Activated CD8-positive, alpha-beta memory T cell treated with anti-CD3 and anti-CD28 coated beads for 1 hour (primary cell): ENCODE measurements around the gene EPHB2.
"Not testable (repeated sequence)": the region's sequence is repeated elsewhere in the genome, so short reads cannot be mapped to it uniquely, and the experiment has no call there.

Experiments used
- DNase-seq, 2 donors: peaks; one replicate each; pipeline ENCODE4 v3.0.0-alpha.2; 2020; ENCODE audit warnings: low read depth in 1 of 2; ENCODE audit errors: extremely low read depth in 1 of 2

EPHB2 gene

DNA sequence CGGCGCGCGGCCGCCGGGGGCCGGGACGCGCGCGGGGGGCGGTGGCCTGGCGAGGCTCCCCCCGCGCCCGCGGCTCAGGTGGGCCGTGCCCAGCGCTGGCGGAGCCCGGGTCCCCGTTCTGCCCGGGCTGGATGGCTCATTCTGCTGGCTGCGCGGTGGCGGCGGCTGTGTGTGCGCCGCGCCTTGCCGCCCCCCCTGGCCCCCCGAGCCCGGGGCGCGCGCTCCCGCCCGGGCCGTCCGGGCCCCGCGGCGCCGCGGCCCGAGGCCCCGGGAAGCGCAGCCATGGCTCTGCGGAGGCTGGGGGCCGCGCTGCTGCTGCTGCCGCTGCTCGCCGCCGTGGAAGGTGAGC lies at the start of gene EPHB2:
EPHB2 (plus strand) TSS at position 139 of the 349 bp plus-strand sequence; CDS start at position 283, 144 bp downstream.
- DNase-seq, result no peak

DNA sequence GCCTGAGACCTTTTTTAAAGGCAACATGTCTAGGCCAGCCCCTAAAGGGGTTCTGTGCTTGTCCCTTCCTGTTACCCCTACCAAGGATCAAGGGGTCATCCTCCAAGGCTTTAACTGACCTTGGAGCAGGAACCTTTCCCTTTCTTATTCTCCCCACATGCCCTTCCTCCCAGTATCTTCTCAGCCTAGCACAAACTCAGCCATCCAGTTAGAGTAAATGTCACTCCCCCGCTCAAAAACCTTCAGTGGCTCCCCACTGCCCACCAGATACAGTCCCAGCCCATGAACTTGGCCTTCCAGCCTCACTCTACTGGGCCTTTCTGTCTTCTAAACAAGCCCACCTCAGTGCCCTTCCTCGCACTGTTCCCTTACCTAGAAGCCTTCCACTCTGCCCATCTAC lies 48.8 kb upstream of the EPHB2 start:
- no peak for DNase-seq

DNA sequence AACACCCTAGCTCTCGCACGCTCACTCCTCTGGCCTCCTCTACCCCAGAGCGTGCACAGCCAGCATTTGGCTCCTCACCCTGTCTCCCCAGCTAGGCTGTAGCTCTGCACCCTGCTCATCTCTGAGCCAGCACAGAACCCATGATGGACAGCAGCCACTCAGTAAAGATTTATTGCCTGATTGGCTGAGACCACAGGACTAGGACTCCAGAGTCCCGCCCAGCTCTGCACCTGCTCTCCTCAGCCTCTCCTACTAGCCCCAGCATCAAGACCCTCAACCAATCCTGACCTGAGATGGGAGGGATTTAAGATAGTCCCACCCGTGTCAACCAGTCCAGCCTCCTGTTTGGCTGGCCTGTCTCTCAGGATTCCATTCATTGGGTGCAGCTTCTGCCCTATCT lies 48.3 kb upstream of the EPHB2 start:
- no peak for DNase-seq

DNA sequence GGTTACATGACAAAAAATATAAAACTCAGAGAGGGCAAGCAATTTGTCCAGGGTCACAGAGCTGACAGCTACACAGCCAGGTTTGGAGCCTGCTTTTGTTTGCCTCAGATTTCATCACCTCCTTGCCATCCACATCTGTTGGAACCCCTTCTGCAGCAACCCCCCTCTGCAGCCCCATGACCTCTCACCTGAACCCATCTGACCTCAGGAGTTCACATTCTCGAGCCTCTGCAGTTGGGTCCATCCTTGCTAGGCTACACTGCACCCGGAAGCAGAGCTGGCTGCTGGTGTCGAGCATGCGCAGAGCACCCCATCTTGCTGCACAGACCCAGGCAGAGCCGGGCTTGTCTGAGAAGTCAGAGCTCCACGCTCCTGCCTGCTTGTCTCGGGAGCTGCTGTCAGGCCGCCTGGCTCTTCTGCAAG lies 47.6 kb upstream of the EPHB2 start:
- DNase-seq, result no peak

DNA sequence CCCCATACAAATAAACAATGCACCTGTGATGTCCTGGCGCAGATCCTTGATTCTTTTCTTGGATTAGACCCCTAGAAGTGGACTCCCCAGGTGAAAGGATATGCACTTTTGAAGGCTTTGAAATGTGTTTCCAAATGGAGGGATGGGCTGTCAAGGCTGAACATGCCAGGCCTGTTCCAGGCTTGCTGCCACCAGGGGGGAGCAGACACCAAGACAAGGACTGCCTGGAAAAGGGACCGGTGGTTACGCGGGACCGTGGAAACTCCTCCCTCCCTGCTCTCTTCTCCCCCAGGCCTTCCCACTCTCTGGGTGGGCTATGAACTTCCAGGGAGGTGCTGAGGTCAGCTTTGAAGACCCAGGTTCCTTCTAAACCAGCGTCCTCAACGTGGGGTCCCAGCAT lies 44.9 kb upstream of the EPHB2 start:
- no peak for DNase-seq

DNA sequence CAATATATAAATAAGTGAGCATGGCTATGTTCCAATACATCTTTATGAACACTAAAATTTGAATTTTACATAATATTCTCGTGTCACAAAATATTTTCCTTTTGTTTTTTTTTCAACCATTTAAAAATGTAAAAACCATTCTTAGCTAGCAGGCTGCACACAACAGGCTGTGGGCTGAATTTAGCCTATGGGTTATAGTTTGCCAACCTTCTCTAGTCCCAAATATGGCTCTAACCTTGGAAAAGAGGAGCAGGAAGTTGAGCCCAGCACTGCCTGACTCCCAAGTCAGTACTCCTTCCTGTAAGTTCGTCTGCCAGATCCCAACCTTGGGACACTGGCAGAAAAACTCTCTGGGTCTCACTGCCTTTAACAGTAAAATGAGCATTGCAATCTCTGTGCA lies 44.2 kb upstream of the EPHB2 start:
- no peak for DNase-seq

DNA sequence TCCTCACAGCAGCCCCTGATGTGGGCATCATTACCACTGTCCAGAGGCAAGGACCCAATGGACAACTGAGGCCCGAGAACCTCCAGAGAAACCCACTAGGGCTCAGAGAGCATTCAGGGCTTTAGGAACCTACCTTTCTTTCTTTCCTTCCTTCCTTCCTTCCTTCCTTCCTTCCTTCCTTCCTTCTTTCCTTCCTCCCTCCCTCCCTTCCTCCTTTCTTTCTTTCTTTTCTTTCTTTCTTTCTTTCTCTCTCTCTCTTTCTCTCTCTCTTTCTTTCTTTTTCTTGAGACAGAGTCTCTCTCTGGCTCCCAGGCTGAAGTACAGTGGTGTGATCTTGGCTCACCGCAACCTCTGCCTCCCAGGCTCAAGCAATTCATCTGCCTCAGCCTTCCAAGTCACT lies 41.8 kb upstream of the EPHB2 start:
- not testable (repeated sequence) for DNase-seq

DNA sequence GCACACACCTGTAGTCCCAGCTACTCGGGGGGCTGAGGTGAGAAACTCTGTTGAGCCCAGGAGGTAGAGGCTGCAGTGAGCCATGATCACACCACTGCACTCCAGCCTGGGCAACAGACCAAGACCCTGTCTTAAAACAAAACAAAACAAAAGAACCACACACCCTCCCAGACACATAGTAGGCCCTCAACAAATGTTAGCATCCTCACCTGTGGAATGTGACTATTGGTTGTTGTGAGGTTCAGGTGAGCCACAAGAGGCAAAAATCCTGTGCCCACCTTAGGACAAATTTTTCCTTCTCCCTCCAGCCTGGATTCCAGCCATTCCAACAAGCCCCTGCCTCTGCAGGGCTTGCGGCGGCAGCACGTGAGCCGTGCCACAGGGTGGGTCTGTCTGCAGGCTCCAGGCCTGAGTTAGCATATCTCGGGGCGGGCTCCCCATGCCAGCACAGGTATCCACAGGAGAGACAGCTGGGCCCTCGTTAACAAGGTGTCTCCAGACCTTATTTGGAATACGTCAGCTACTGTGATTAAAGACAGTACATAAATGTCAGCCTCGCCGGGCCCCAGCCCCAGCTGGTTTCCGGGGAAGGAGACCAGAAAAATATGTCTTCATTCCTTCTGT lies 40.2 kb upstream of the EPHB2 start:
- DNase-seq, result no peak

DNA sequence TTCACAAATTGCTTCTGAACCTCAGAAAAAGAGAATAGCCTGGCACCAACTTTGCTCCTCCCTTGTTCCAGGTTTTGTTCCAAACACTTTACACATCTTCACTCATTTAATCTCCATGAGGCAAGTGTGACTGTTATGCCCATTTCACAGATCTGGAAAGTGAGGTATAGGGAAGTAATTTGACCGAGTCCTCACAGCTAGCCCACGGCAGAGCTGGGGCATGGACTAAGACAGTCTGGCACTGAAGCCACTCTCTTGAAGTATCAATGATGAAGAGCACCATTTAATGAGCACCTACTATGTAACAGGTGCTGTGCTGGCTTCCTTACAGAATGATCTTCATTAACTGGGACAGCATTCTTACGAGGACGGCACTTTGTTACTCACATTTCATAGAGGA lies 38.6 kb upstream of the EPHB2 start:
- no peak for DNase-seq

DNA sequence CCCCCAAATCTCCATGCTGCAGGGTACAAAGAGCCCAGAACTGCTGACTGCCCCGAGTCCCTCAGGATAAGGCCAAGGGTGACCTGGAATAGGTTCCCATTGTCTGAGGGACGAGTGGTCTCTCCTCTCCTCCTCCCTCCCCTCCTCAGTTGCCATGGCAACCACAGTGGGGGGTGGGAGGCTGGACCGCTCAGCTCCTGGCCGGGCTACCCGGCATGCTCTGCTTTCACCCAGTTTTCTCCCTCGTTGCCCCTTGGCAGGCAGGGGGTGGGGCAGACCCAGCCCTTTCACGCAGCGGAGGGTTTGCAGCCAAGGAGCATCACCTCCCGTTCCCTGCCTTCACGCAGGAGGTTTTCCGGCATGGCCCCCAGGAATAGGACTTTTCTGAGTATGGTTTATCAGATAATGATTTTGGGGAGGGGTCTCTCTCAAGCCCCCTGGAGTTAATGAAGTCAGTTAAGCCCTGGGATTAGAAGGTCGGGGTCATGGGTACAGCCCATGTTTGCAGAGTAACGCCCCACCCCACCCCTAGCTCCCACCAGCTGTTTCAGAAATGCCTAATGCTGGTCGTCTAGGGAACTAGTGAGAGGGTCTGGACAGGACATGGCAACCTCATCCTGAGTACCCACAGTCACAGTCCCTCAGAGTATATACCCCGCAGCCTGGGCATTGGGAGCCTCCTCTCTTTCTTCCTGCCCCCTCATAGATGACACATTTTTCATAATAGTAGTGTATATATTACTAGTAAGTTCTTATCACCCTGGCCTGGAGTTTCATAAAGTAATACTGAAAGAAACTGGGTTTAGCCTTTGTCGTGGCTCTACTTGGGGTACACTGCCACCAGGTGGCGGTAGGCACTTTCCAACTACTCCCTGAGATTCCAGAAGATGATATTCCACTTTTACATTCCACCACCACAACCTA lies 36.9 kb upstream of the EPHB2 start:
- no peak for DNase-seq

DNA sequence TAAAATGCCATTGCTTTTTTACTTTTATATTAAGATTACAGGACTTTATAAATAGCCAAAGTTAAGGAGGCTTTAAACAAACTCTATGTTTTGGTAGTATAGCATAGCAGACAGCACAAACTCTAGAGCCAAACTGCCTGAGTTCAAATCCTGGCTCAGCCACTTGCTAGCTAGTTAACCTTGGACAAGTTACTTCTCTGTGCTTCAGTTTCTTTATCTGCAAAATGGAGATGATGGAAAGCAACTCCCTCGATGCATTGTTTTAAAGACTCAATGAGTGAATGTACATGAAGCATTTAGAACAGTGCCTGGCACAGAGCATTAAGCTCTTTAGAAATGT lies 36.3 kb upstream of the EPHB2 start:
- DNase-seq, result no peak

DNA sequence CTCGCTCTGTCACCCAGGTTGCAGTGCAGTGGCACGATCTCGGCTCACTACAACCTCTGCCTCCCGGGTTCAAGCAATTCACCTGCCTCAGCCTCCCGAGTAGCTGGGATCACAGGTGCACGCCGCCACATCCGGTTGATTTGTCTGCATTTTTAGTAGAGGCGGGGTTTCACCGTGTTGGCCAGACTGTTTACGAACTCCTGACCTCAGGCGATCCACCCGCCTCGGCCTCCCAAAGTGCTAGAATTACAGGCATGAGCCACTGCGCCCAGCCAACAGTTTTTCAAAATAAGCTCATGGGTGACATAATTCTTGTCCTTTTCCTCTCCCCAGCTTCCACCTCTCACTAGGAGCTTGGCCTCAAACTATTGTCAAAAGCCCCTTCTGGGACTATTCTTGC lies 34.5 kb upstream of the EPHB2 start:
- DNase-seq, result not testable (repeated sequence)

DNA sequence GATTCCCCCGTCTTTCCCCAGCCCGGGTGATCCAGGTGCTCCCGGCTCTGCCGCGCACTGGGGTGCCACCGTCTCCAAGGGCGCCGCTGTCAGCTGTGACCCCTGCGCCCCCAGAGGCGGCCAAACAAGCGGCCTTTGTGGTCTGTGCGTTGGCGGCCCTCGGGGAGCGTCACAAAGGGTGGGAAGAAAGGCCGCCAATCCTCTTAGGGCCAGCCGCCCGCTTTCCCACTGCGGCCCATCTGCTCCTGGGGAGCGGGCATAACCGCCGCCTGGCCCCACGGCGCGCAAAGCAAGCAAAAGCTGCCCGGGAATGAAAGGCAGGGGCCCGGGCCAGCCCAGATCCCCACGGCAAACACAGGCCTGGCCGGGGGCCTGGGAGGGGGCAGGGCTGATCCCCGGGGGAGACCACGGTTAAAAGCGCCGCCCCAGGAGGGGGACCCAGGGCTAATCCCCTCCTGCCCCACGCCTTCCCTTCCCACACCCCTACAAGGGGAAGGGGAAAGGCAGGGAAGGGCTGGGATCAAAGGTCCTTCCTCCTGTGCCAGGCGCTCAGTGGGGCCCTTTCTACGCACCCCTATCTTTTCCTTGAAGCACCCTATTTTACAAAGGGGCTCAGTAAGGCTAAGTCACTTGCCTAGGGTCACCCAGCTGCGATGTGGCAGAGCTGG lies 33.6 kb upstream of the EPHB2 start:
- no peak for DNase-seq

DNA sequence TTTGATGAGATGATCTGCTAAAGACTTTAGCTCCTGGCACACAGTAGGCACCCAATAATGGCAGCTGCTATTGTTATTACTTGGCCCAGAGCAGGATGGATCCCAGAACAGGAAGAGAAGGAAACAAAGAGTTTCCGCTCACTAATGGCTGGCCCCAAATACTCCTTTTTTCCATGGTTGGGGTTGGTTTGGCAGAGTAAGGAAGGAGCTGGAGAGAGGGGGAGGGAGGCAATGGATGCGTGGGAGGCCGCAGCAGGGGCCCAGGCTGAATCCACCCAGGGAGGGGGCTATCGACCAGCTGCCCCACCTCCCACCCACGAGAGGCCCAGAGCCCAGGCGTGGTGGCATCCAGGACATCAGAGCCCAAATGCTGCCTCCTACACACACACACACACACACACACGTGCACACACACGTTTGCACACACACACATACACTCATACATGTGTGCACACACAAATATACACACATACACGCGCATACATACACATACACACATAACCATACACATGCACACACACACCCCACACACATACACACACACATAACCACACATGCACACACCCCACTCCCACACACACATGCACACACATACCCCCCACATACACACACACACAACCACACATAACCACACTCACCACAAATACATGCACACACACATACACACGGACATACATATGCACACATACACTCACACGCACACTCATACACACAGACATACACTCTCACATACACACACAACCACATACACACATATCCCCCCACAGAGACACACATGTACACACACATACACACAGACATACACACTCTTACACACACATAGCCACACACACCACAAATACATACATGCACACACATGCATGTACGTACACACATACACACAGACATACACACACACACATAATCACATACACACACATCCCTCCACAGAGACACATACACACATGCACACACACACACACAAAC lies 32.4 kb upstream of the EPHB2 start:
- DNase-seq, result no peak

DNA sequence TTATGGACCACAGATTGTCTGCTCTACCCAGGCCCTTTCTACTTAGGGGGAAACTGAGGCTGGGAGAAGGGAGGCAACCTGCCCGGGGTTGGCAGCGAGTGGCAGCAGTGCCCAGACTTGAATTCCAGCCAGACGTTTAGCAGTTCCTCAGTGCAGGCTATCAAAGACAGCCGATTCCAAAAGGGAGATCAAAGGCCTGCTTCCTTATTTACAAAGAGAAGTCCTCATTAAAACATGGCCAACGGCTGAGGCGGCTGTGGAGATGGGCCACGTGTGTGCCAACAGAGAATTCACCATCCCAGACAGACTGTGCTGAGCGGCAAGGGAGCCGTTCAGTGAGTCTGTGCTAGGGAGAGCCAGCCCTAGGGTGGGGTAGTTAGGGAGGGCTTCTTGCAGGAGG lies 29.9 kb upstream of the EPHB2 start:
- DNase-seq, result no peak

DNA sequence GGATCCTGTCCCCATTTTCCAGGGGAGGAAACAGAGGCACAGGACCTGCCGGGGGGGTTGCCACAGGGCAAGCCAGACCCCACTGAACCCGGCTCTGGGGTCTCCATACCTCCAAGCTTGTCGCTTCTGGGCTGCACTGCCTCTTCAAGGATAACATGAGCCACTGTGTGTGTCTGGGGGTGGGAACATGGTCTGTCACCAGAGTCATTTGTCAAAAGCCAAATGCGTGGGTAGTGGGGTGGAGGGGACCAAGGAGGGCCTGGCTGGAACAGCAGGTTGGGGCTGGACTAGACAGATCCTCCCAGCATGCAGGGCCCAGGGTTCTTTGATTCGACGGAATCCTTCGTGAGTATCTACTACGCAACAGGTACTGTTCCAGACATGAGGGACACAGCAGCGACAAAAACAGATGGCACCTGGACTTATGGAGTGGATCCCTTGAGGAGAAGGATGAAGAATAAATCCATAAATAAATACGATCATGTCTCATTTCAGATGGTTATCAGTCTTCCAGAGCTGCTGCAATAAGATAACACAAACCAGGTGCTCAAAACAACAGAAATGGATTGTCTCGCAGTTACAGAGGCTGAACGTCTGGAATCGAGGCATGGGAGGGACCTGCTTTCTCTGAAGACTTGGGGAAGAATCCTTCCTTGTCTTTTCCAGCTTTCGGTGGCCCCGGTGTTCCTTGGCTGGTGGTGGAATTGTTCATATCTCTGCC lies 28.9 kb upstream of the EPHB2 start:
- DNase-seq, result no peak

DNA sequence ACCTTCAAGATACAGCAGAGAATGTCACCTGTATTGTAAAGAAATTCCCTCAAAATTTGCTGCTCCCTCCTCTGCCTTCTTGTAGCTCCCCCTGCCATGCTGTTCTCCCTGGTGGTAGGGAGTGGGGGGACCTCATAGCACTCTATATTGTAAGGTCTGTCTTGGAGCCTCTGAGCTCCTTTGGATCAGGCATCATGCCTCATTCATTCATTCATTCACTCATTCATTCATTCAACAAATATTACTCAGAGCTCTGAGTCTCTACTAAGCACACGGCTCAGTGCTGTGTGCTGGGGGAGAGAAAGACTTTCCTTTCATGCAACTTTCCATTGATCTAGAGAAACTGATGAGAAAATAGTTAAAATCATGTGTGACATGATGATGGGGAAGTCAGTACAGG lies 27.1 kb upstream of the EPHB2 start:
- DNase-seq, result no peak

DNA sequence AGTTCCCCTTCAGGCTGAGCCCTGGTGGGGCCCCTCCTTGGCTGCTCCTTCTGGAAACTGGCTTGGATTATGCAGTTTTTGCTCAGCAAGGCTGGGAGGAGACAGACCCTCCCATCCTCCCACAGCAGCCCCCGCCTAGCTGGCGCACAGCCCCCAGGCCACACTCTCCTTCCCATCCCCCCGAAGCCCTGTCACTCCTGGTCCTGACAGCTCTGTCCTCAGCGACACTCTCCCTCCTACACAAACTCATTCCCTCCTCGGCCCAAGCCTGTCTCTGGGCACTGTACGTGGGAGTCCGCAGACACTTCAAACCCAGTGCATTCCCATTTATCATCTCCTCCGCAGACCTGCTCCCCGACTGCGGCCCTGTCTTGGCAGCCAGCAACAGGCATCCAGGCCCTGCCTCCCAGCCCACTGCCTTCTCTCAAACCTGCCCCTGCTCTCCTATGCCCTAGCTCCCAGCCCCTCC lies 25.0 kb upstream of the EPHB2 start:
- DNase-seq, result no peak

DNA sequence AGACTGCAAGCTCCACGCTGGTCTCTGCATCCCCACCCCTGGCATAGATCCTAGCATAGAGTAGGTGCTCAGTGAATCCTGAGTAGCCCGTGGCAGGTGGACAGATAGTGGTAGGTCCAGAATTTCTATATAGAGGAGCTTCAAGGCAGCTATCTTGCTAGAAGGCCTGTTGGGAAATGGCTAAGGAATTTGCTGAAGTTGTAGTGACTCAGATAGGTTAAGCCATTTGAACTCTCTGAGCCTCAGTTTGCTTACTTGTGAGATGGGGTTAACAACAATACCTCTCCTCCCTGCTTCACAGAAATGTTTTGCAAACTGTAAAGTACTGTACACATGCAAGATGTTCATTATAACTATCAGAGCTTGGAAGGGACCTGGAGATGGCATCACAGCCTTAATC lies 23.4 kb upstream of the EPHB2 start:
- DNase-seq, result no peak

DNA sequence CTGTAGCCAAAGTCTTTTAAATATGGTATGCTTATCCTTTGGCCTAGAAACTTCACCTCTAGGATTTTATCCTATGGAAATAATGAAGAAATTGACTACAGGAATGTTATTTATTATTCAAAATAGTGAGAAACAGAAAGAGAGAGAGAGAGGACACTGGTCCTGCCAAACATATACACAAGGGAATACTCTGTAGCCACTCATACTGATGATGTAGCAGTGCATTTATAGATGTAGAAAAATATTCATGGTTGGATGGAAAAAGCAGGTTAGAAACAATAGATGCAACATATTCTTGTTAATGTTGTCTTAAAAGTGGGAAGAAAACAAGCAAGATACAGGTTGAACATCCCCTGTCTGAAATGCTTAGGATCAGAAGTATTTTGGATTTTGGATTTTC lies 22.2 kb upstream of the EPHB2 start:
- DNase-seq, result no peak
